Measurements from ENCODE around the gene SMARCE1.

SMARCE1 gene

DNA sequence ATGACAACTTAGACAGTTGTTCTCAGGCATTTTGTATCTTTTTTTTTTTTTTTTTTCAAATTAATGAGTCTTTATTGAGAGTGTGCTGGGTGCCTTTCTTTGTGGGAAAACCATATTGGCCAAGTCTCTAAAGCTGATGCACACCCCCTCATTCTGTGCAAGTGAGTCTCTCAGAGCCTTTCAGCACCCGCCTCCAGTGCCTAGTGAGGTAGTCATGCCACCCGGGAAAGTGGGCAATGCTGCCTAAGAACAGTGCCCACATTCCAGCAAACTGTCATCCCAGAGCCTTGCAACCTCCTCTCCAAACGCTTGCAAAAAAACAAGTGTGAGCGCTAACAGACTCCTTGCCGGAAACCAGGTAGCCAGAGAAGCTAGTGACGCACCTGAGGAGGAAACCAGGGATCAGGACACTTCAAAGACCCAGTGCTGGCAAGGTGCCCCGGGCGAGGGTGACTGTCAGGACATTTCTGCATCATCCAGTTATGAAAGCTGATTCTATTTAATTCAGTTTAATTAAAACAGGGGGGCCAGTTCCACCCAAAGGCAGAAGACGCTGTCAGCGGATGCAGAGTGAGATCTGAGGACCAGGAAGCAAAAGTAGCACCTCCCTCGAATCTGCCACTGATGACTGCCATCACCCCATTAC lies 34.9 kb downstream of the SMARCE1 start:
- TF ChIP-seq POLR2A (IDR thresholded peaks at IDR 0.05; ENCODE audit: low read length), result no peak
- no peak for TF ChIP-seq GATA1 (IDR thresholded peaks at IDR 0.05; ENCODE audit: low read depth, low read length)
- DNase-seq, result no peak

DNA sequence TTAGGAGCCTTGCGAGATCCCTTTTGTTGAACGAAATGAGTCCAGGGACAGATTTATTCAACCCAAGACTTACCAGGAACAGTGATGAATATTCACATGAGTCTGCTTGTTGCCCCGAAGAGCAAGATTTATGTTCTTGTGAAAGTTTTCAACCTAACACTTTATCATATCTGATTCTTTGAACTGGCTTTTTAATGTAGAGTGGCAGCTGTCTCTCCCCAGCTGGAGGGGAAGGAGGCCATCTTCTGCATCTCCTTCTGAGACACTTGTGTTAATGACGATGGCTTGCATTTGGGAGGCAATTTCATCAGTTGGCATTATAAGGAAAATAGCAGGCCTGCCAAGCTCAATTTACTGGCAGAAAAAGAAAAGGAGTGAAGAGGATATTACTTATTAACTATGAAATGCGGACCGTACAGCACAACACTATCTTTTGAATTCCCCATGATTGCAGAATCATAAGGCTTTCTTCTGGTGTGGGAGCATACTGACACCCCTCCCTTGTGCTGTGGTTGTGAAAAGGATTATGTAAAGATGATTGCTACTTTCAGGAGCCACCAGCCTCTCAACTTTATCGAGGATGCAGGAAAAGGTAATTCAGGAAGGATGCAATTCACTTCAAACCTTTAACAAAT lies 35.7 kb downstream of the SMARCE1 start:
- TF ChIP-seq POLR2A (IDR thresholded peaks at IDR 0.05; ENCODE audit: low read length) (no peak), GATA1 (IDR thresholded peaks at IDR 0.05; ENCODE audit: low read depth, low read length) (no peak)
- DNase-seq, result no peak

DNA sequence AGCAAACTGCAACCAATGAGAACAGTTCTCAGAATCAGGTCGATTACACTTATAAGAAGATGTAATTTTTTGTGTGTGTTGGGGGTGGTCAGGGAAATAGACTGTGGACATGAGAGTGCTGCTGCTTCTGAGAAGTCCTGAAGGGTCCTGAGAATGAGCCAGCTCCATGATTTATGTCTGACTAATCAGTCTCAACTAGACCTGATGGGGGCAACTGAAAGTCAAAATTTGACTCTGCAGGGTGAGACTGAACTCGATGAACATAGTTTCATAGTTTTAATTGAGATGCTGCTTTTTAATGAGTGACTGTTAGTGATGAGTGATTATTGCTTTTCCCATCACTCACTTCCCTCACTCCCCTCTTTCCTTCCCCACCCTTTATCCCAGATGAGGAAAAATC lies 37.3 kb downstream of the SMARCE1 start:
- no peak for TF ChIP-seq POLR2A (IDR thresholded peaks at IDR 0.05; ENCODE audit: low read length)
- TF ChIP-seq GATA1 (IDR thresholded peaks at IDR 0.05; ENCODE audit: low read depth, low read length), result no peak
- no peak for DNase-seq

DNA sequence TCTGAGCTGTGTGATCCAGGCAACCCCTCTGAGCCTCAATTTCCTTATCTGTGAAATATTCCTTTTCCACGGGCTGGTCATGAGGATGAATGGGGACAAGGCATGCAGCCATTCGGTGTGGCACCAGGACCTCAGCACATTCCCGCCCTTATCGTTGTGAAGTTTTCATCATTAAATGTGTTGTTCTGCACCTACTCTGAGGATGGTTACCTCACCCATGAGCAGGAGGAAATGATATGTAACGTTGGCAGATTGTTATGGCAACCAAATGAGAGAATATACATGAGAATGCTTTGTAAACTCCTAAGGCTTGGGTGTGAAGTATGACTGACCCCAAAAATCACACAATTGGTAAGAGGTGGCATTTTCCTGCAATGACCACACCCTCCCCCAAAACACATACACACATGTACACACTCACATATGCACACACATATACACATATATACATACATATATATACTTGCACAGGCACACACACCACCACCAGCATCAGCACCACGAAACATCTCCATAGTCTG lies 39.5 kb downstream of the SMARCE1 start:
- no peak for TF ChIP-seq POLR2A (IDR thresholded peaks at IDR 0.05; ENCODE audit: low read length)
- TF ChIP-seq GATA1 (IDR thresholded peaks at IDR 0.05; ENCODE audit: low read depth, low read length), result no peak
- DNase-seq, result no peak

DNA sequence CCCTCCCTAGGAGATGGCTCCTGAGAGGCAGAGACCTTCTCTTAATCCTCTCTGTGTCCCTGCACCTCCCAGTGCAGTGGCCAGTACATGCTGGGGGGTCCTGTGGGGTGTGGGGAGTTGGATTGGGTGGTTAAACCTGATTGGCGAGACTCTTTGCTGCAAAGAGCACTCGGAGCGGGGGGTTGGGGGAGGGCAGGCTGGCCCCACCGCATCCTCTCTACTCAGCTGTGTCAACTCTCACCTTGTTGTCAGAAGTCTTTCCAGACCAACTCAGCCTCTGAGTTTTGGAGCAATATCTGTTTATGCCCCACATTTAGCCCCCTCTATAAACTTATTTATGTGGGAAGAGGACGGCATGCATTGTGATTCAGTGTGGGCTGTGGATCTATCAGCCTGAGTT lies 40.0 kb downstream of the SMARCE1 start:
- TF ChIP-seq GATA1 (IDR thresholded peaks at IDR 0.05; ENCODE audit: low read depth, low read length) (no peak), POLR2A (IDR thresholded peaks at IDR 0.05; ENCODE audit: low read length) (no peak)
- no peak for DNase-seq

DNA sequence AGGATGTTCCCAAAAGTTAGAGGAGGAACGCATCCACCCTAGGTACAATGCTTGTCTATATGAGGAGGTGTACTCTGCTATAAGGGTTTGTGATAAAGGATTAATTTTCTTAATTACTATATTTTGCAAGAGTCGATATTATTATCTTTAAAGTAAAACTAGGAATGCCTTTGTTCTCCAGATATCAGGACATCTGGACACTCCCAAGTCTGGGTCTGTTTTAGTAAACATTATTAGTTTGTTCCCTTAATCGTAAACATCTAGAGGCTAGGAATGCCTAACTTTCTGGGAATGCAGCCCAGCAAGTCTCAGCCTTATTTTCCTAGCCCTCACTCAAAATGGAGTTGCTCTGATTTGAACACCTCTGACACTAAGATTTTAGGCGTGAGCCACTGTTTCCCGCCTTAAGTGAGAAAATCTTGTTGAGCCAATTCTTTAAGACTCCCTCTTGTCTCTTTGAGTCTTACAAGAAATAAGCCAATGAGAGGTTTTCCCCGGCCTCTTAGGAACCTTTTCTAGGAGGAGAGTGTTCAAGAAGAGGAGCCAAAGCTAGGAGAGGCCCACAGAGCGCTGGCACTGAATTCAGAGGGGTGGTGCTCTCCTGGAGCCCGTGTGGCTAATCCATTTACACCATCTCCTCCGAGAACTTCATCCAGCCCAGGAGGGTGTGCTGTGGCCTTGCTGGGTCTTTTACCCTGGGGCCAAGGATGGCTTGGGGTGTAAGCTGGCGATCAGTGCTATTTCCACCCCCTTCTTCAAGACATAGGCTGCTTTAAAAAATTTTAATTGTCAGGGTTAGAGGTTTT lies 40.9 kb downstream of the SMARCE1 start:
- TF ChIP-seq GATA1 (IDR thresholded peaks at IDR 0.05; ENCODE audit: low read depth, low read length), result no peak
- TF ChIP-seq POLR2A (IDR thresholded peaks at IDR 0.05; ENCODE audit: low read length), result no peak

DNA sequence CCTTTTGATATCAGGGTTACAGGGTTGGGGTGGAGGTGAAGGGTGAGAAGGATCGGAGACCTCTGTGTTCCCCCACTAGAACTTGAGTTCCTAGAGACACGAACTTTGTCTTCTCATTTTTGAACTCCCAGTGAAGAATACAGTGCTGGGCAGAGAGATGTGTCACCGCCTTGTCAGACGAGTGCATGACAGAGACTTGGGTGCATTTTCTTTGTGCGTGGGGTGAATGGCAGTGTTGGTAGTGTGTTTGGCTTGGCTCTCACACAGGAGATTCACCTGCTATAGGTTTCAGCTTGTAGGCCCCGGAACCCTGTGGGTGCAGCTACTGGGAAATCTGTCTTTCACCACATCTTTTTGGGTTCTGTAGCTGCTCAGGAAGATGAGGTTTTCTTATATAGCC lies 42.3 kb downstream of the SMARCE1 start:
- TF ChIP-seq GATA1 (IDR thresholded peaks at IDR 0.05; ENCODE audit: low read depth, low read length) (no peak), POLR2A (IDR thresholded peaks at IDR 0.05; ENCODE audit: low read length) (no peak)
- DNase-seq, result no peak

More for the DNA sequence above, 40.9 kb downstream of the SMARCE1 start:
- DNase-seq, result no peak

DNA sequence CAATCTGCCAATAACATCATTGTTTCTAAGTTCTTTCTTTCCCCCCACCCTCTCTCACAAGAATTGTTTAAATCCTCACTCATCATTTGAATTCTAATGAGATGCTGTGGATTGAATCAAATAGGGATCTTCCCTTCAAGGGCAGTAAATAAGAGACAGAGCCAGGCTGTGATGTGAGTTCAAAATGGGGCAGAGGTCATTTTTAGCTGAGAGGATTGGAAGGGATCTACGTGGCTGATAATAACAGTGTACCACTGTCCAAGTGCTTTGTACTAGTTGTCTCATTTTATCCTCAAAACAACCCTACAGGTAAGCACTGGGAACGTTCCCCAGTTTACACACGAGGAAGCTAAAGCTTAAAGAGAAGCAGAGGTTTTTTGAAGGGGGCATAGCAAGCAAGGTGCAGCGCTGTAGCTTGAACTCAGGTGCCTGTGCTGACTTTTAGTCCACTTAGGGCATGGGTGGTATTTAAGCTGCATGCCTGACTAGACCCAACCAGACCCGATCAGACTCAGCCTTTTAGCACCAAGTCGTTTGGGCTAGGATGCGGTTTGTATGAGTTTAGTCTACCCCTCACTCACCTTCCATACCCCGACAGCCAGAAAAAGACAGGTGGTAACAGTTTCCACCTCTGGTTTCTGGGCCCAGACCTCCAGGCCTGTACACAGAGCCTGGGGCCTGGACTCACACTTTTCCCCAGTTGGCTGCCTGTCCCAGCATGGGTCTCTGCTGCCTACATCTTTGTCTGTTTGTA lies 43.1 kb downstream of the SMARCE1 start:
- no peak for DNase-seq
- no peak for TF ChIP-seq POLR2A (IDR thresholded peaks at IDR 0.05; ENCODE audit: low read length)

DNA sequence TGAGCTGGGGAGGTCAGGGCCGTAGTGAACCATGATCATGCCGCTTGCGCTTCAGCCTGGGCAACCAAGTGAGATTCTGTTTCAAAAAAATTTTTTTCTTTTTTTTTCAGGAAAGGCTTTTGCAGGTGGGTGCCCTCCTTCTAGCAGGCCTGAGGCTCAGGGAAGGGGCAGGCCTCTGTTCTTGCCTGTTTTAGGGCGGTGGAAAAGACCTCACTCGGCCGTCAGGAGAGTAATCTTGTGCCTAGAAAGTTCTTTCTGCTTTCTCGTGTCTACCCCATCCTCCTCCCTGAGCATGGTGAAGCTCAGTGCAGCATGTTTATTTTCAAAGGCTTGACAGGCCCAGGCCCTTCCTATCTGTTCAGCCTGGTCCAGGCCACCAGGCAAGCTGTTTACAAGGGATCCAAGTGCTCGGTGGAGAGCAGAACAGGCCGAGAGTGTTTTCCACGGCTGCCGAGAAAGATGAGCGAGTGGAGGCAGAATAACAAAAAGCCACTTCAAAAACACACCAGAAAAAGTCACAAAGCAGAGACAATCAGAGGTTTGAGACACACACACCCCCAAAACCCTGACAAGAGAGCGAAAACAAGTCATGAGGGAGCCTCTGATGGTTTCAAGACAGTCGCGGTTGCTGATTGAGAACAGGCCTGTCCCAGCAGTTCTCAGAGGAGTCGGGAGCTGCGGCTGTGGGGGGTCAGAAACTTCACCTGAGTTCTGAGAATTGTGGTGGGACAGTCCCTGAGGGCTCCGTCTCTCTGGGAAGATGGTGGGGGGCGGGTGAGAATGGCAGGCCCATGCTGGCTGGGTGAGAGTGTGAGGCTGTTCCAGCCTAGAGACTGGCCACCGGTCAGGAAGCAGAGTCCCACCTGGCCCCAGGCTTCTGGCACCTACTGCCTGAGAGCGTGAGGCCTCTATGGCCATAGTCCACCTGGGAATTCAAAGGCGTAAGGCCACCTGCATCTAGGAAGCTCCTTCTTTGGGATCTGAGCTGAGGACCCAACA lies 44.9 kb downstream of the SMARCE1 start:
- TF ChIP-seq GATA1 (IDR thresholded peaks at IDR 0.05; ENCODE audit: low read depth, low read length) (no peak), POLR2A (IDR thresholded peaks at IDR 0.05; ENCODE audit: low read length) (no peak)
- no peak for DNase-seq

DNA sequence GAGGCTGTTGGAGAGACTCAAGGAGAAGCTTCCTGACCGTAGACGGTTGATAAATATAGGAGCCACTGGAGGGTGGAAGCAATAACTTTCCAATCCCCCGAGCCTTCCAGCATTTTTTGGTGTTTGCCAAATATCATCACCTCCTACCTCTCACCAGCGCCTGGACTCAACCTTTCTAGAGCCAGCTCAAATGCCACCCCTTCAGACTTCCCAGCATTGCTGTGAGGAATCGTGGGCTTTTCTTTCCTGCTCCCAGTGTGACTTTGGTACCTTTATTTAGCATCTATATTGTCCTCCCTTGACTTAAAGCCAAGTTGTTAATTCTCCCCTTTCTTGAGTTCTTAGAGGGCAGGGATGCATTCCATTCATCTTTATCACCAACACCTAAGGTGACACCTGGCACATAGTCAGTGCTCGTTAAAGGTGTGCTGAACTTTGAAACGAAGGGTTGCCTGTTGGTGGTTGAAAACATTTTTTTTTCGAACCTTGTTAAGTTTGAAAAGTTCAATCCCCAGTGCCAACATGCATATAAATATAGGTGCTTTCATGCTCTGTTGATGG lies 47.1 kb downstream of the SMARCE1 start:
- DNase-seq, result no peak
- no peak for TF ChIP-seq POLR2A (IDR thresholded peaks at IDR 0.05; ENCODE audit: low read length)
- no peak for TF ChIP-seq GATA1 (IDR thresholded peaks at IDR 0.05; ENCODE audit: low read depth, low read length)

DNA sequence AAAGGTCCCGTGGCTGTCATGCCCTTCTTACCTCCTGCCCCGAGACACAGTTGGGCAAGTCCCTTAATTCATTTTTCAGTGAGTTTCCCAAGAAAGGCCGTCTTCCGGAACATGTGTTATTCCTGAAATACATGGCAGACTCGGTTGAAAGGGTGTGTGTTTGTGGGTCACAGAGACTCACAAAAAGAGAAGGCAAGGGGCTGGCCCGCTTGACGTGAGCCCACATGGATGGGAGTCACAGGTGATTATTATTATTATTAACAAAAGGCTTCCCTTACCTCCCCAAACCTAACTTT lies 48.2 kb downstream of the SMARCE1 start:
- no peak for DNase-seq
- TF ChIP-seq GATA1 (IDR thresholded peaks at IDR 0.05; ENCODE audit: low read depth, low read length), result no peak
- no peak for TF ChIP-seq POLR2A (IDR thresholded peaks at IDR 0.05; ENCODE audit: low read length)

DNA sequence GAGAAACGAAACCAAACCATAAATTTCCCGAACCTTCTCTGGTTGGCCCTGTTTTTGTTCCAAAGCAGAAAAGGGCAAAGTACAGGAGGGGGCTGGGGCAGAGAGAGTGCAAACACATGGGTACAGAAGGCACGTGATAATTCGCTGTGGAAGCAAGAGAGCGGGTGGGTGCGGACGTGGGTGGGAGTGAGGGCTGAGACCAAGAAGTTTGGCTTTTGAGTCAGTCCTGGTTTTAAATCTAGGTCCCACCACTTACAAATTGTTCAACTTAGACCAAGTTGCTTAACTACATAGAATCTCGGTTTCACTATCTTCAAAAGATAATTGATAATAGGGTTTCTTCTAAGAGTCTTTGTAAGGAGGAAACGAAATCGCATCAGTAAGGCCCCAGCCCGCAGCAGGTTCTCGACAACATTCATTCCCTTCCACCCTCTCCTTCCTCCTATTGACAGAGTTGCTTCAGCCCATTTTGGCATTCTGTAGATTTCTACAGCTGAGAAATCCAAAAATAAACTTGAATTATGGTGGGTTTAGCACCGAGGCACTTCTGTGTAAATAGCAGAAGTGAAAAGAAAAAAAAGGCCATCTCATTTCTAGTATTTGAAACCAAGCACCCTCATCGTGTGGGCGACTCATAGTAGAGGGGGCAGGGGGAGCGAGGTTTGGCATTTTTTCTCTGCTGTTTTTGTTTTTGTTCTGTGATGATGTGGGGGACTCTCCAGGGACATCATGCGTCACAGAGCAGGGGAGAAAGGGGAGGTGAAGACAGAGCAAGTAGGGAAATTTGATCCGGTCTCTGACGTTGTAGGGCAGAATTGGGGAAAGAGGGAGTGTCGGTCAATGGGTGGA lies 48.8 kb downstream of the SMARCE1 start:
- no peak for DNase-seq
- TF ChIP-seq GATA1 (IDR thresholded peaks at IDR 0.05; ENCODE audit: low read depth, low read length) (no peak), POLR2A (IDR thresholded peaks at IDR 0.05; ENCODE audit: low read length) (no peak)
